Thoracic aorta (tissue), 2 donors: ENCODE data around the gene IFITM2. TPM values are rescaled to one million over a fixed set of nuclear protein-coding genes. Genes with fewer than 3 reads are reported as not detected.
"Not testable (repeated sequence)": the region's sequence is repeated elsewhere in the genome, so short reads cannot be mapped to it uniquely, and the experiment has no call there.

Source experiments
- ATAC-seq: fragments of 150-250 bp; one replicate; pipeline ENCODE4 v1.8.0; 2017; ENCODE audit warnings: low read depth; ENCODE audit not compliant: insufficient number of reproducible peaks, low FRiP score
- DNase-seq: peaks from one replicate; pipeline ENCODE4 v3.0.0-alpha.2; 2020; ENCODE audit warnings: low spot score
- H3K27ac ChIP-seq, 2 donors: fragments of 200-600 bp; sonication (generic); 1 replicate in 1 of 2; 2 replicates in 1 of 2; pipeline ENCODE4 v1.5.1; 2016; ENCODE audit warnings: mild to moderate bottlenecking in 2 of 2, moderate library complexity in 2 of 2
- H3K27me3 ChIP-seq: fragments of 200-600 bp; sonication (generic); replicated peaks from 2 replicates; pipeline ENCODE4 v1.6.0; 2016; ENCODE audit warnings: mild to moderate bottlenecking; ENCODE audit not compliant: insufficient read depth
- H3K36me3 ChIP-seq: fragments of 200-600 bp; sonication (generic); one replicate; pipeline ENCODE4 v1.5.1; 2016
- H3K4me1 ChIP-seq, 2 donors: fragments of 200-600 bp; sonication (generic); 1 replicate in 1 of 2; 2 replicates in 1 of 2; pipeline versions ENCODE4 v1.5.1 to v1.6.0; 2016; ENCODE audit warnings: low read depth in 2 of 2, mild to moderate bottlenecking in 1 of 2; ENCODE audit not compliant: control insufficient read depth in 1 of 2
- H3K4me3 ChIP-seq: fragments of 200-600 bp; sonication (generic); 2 replicates; pipeline ENCODE4 v1.5.1; 2016; ENCODE audit warnings: mild to moderate bottlenecking
- H3K9me3 ChIP-seq: fragments of 200-600 bp; sonication (generic); 2 replicates; pipeline ENCODE4 v1.5.1; 2016
- total RNA-seq, 2 donors: library from RNA; depleted of rRNA; stranded (reverse); fragments of >200 nt; gene quantifications; one replicate each; pipeline versions ENCODE4 v1.1.0 to v1.2.3, GENCODE V29; 2016
- TF ChIP-seq, protein P1 (sequence below): fragments of 200-600 bp; sonication (generic); IDR thresholded peaks from one replicate; pipeline ENCODE4 v1.5.1; 2019; ENCODE audit warnings: antibody characterized with exemption

IFITM2 gene
- total RNA-seq, 2 donors from 2014 or later = 275 to 477 TPM

GRCh38 chr11:329886-330253 lies 22.3 kb downstream of the IFITM2 start:
- Histone ChIP-seq H3K9me3 (no peaks in the 10 kb centered on the region), H3K4me1 (peaks cover 20 to 25% of the 10 kb centered on the region in 2 donors), H3K27ac (no peak overlapping the region), H3K36me3 (no peaks in the 10 kb centered on the region), H3K4me3 (no peak overlapping the region), H3K27me3 (no peaks in the 10 kb centered on the region)
- TF ChIP-seq, protein P1, sequence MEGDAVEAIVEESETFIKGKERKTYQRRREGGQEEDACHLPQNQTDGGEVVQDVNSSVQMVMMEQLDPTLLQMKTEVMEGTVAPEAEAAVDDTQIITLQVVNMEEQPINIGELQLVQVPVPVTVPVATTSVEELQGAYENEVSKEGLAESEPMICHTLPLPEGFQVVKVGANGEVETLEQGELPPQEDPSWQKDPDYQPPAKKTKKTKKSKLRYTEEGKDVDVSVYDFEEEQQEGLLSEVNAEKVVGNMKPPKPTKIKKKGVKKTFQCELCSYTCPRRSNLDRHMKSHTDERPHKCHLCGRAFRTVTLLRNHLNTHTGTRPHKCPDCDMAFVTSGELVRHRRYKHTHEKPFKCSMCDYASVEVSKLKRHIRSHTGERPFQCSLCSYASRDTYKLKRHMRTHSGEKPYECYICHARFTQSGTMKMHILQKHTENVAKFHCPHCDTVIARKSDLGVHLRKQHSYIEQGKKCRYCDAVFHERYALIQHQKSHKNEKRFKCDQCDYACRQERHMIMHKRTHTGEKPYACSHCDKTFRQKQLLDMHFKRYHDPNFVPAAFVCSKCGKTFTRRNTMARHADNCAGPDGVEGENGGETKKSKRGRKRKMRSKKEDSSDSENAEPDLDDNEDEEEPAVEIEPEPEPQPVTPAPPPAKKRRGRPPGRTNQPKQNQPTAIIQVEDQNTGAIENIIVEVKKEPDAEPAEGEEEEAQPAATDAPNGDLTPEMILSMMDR = no peak
- DNase-seq = no peak
- no peak for ATAC-seq

DNA sequence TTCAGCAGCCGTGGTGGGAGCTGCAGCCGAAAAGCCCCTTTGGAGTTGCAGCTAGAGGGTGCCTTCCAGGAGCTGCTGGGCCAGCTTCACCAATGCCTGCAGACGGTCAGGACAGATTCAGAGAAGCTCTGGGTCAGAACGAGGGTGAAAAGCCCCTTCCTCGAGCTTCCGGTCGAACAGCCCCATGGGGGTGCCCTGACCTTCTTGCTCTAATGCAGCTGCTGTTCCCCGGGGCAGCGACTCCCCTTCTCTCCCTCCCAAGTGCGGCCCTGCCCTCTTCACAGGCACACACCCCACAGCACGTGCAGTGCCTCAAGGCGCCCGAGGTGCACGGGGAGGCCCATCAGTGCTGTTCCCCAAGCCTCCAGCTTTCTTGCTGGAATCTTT lies 22.7 kb downstream of the IFITM2 start:
- no peak overlapping the region for H3K27ac ChIP-seq
- no peaks in the 10 kb centered on the region for H3K9me3 ChIP-seq
- DNase-seq (no peak), ATAC-seq (no peak)
- TF ChIP-seq, protein P1 = no peak
- no peaks in the 10 kb centered on the region for H3K27me3 ChIP-seq
- peaks cover 19 to 23% of the 10 kb centered on the region in 2 donors for H3K4me1 ChIP-seq
- H3K36me3 ChIP-seq = no peaks in the 10 kb centered on the region
- no peak overlapping the region for H3K4me3 ChIP-seq

DNA sequence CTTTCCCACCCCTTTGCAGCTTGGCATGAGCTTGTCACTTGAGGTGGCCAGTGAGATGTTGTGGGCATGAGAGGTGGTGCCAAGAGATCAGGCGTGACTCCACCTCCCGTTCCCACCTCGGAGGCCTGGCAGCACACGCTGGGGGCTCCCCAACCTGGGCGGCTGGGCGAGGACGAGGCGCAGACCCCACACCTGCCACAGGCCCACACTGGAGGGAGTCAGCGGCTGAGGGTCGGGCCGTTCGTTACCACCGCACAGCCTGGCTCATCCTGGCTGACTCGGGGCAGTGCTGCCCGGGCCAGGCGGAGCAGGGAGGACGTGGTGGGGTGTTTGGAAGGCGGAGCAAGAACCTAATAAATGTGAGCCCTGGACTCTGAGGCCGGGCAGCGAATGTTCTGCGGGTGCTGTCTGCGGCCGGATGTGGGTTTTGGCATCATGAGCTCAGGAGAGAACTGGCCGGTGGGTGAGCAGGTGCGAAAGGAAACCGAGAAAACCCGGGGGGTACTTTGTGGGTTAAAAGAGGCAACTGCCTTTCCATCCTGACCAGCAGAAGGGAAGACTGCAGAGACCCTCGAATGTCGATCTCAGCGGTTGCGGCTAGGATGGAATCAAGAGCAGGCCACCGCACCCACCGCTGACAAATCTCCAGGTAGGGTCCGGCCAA lies 23.2 kb downstream of the IFITM2 start:
- Histone ChIP-seq H3K27me3 (no peaks in the 10 kb centered on the region), H3K36me3 (no peaks in the 10 kb centered on the region), H3K9me3 (no peaks in the 10 kb centered on the region), H3K27ac (no peak overlapping the region), H3K4me1 (peaks cover 15 to 19% of the 10 kb centered on the region in 2 donors), H3K4me3 (no peak overlapping the region)
- TF ChIP-seq, protein P1 = no peak
- no peak for DNase-seq
- no peak for ATAC-seq

- no peaks in the 10 kb centered on the region for H3K27me3 ChIP-seq
- H3K27ac ChIP-seq = no peak overlapping the region
- H3K4me3 ChIP-seq = no peak overlapping the region
- H3K9me3 ChIP-seq = no peaks in the 10 kb centered on the region
- no peak for DNase-seq
- TF ChIP-seq, protein P1 = no peak
- H3K4me1 ChIP-seq = peaks cover 10 to 19% of the 10 kb centered on the region in 2 donors
- H3K36me3 ChIP-seq = no peaks in the 10 kb centered on the region
- no peak for ATAC-seq
Observed at GRCh38 chr11:331358-332060, 23.9 kb downstream of the IFITM2 start.

- Histone ChIP-seq H3K27me3 (no peaks in the 10 kb centered on the region), H3K27ac (no peak overlapping the region), H3K4me1 (peaks cover 0 to 10% of the 10 kb centered on the region in 2 donors), H3K36me3 (no peaks in the 10 kb centered on the region), H3K9me3 (no peaks in the 10 kb centered on the region), H3K4me3 (no peak overlapping the region)
- TF ChIP-seq, protein P1 = no peak
- no peak for ATAC-seq
- DNase-seq = no peak
Observed at GRCh38 chr11:332651-333480, 25.2 kb downstream of the IFITM2 start.

- H3K4me3 ChIP-seq, H3K36me3 ChIP-seq, H3K4me1 ChIP-seq, H3K9me3 ChIP-seq, DNase-seq, ATAC-seq, H3K27ac ChIP-seq, H3K27me3 ChIP-seq: not testable (repeated sequence)
Observed at GRCh38 chr11:333616-334263, 26.1 kb downstream of the IFITM2 start.
